ENCODE data around the gene FRMPD1.

The FRMPD1 gene

GRCh38 chr9:37621273-37622121, 29.3 kb upstream of the FRMPD1 start:
- H4K20me1 ChIP-seq (ENCODE audit: insufficient read depth) = no peaks in the 10 kb centered on the region
- H3K4me3 ChIP-seq (IDR thresholded peaks at IDR 0.05; ENCODE audit: insufficient read depth, low read depth, low read length) = no peak overlapping the region
- H3K4me2 ChIP-seq = no peak overlapping the region
- H3K36me3 ChIP-seq (ENCODE audit: insufficient read depth) = no peaks in the 10 kb centered on the region
- no peak for TF ChIP-seq CTCF (conservative IDR thresholded peaks at IDR 0.05; ENCODE audit: low read depth, low read length)
- H3K79me2 ChIP-seq (ENCODE audit: insufficient read depth, low read depth) = no peaks in the 10 kb centered on the region
- no peaks in the 10 kb centered on the region for H3K4me1 ChIP-seq (ENCODE audit: low read depth, poor library complexity, severe bottlenecking)
- H3K27ac ChIP-seq = no peak overlapping the region
- no peak overlapping the region for H2AFZ ChIP-seq (ENCODE audit: low read depth)
- H3K9ac ChIP-seq = no peak overlapping the region
- H3K27me3 ChIP-seq (ENCODE audit: insufficient read depth, low read depth) = no peaks in the 10 kb centered on the region

- Histone ChIP-seq H3K27ac (no peak overlapping the region), H3K4me1 (ENCODE audit: low read depth, poor library complexity, severe bottlenecking) (no peaks in the 10 kb centered on the region), H3K4me3 (IDR thresholded peaks at IDR 0.05; ENCODE audit: insufficient read depth, low read depth, low read length) (no peak overlapping the region), H3K36me3 (ENCODE audit: insufficient read depth) (no peaks in the 10 kb centered on the region), H3K9ac (no peak overlapping the region), H4K20me1 (ENCODE audit: insufficient read depth) (no peaks in the 10 kb centered on the region), H3K79me2 (ENCODE audit: insufficient read depth, low read depth) (no peaks in the 10 kb centered on the region), H2AFZ (ENCODE audit: low read depth) (no peak overlapping the region), H3K4me2 (no peak overlapping the region), H3K27me3 (ENCODE audit: insufficient read depth, low read depth) (no peaks in the 10 kb centered on the region)
- no peak for TF ChIP-seq CTCF (conservative IDR thresholded peaks at IDR 0.05; ENCODE audit: low read depth, low read length)
Measured at GRCh38 chr9:37622462-37622861, 28.3 kb upstream of the FRMPD1 start.

- Histone ChIP-seq H2AFZ (ENCODE audit: low read depth) (no peak overlapping the region), H3K4me2 (no peak overlapping the region), H3K27me3 (ENCODE audit: insufficient read depth, low read depth) (no peaks in the 10 kb centered on the region), H3K9ac (no peak overlapping the region), H3K79me2 (ENCODE audit: insufficient read depth, low read depth) (no peaks in the 10 kb centered on the region), H4K20me1 (ENCODE audit: insufficient read depth) (no peaks in the 10 kb centered on the region), H3K27ac (no peak overlapping the region), H3K4me1 (ENCODE audit: low read depth, poor library complexity, severe bottlenecking) (no peaks in the 10 kb centered on the region), H3K36me3 (ENCODE audit: insufficient read depth) (no peaks in the 10 kb centered on the region), H3K4me3 (IDR thresholded peaks at IDR 0.05; ENCODE audit: insufficient read depth, low read depth, low read length) (no peak overlapping the region)
- TF ChIP-seq CTCF (conservative IDR thresholded peaks at IDR 0.05; ENCODE audit: low read depth, low read length) = no peak
Measured at GRCh38 chr9:37623267-37623666, 27.5 kb upstream of the FRMPD1 start.

GRCh38 chr9:37624073-37624472, 26.7 kb upstream of the FRMPD1 start:
- TF ChIP-seq CTCF (conservative IDR thresholded peaks at IDR 0.05; ENCODE audit: low read depth, low read length) = no peak
- Histone ChIP-seq H3K4me3 (IDR thresholded peaks at IDR 0.05; ENCODE audit: insufficient read depth, low read depth, low read length) (no peak overlapping the region), H3K27me3 (ENCODE audit: insufficient read depth, low read depth) (no peaks in the 10 kb centered on the region), H3K36me3 (ENCODE audit: insufficient read depth) (no peaks in the 10 kb centered on the region), H3K27ac (no peak overlapping the region), H3K4me1 (ENCODE audit: low read depth, poor library complexity, severe bottlenecking) (no peaks in the 10 kb centered on the region), H4K20me1 (ENCODE audit: insufficient read depth) (no peaks in the 10 kb centered on the region), H3K9ac (no peak overlapping the region), H3K4me2 (no peak overlapping the region), H3K79me2 (ENCODE audit: insufficient read depth, low read depth) (no peaks in the 10 kb centered on the region), H2AFZ (ENCODE audit: low read depth) (no peak overlapping the region)

All from KMS-11 (cell line).